Fibroblast of skin of left quadriceps (primary cell): ENCODE measurements around the gene EFEMP1.

ENCODE experiments used
- DNase-seq, 2 experiments: peaks; one replicate each; pipeline ENCODE4 v3.0.0-alpha.2; 2013; ENCODE audit warnings: low read depth in 2 of 2

Gene EFEMP1

GRCh38 chr2:55932843-55933242, 9.3 kb upstream of the EFEMP1 start:
- no peak for DNase-seq

GRCh38 chr2:55931281-55931680, 7.7 kb upstream of the EFEMP1 start:
- no peak for DNase-seq

- peak; percentile 11 to 20 for DNase-seq
Measured at GRCh38 chr2:55929476-55929875, 5.9 kb upstream of the EFEMP1 start.

GRCh38 chr2:55926974-55927373, 3.4 kb upstream of the EFEMP1 start:
- DNase-seq = no peak

GRCh38 chr2:55926246-55926645, 2.7 kb upstream of the EFEMP1 start:
- no peak for DNase-seq

DNA sequence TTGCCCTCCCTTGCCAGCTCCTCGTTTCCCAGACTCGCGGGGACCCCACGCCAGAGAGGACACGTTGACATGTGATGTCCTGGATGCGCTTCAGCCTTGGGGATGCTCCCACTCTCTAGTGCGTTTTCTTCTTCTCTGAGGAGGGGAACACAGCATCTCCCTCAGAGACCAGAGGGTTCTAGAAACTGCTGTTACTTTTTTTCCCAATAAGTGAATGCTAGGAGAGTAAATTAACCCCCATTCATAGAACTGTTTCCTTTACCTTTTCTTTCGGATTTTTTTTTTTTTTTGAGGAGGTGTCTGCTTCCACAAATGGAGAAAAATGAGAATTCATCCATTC, 370 bp upstream of the EFEMP1 start:
- DNase-seq = no peak

DNA sequence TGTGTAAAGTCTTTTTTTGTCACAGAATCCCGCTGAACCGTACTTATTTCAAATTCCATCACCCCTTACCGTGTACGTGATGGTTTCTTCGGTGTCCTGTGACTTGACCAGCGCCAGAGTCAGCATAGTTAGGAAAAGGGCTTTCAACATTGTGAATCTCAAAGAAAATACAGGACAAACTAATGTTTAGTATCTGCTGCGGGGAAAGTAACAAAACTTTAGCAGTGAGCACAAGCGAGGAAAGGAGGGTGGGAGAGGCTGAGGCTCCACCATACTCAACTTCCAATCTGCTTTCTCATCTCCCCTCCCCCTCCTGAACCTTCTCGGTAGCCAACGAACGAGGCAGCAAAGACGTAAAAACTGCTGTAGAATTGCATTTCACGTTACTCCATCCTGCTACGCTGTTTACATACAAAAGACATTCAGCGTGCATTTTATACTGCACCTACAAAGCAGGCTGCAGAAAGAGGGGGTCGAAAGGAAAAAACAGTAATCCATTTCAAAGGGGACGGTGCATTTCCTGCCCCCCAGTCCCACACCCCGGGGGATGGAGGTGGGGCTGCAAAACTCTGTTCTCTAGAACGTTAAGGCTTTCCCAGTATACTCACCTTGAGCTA, 1.2 kb downstream of the EFEMP1 start:
- no peak for DNase-seq

DNA sequence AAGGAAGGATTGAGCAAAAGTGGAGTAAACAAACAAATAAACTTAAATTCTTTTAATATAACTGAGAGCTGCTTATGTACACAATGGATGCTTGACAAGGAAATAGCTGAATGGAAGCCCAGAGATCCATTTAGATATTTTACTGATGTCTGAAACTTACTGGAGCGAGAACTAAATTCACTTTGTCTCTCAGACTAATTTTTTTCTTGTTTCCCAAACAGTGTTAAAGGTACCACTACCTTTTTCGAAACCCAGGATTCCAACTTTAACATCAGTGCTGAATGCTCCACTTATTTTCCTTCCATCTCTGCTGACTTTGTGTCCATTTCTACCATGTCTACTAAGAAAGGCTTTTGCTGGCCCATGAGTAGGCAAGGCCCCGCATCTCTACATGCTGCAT, 4.0 kb downstream of the EFEMP1 start:
- no peak for DNase-seq

DNA sequence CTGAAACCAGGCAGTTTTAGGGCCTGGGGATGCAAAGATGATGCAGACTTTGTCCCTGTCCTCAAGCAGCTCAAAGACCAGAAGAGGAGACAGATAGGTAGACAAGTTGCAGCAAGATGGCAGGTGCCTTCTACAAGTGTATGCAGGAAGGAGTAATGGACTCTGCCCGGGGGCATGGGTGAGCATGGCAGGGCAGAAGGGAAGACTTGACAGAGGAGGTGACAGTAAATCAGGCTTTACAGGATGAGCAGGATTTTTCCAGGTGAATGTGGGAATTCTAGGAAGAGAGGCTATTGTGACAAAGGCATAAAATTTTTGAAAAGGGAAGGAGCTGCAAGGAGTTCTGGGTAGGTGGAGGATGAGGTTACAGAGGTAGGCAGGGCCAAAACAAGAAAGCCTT, 4.7 kb downstream of the EFEMP1 start:
- DNase-seq = no peak

GRCh38 chr2:55917713-55918390, 5.7 kb downstream of the EFEMP1 start:
- DNase-seq = no peak

DNA sequence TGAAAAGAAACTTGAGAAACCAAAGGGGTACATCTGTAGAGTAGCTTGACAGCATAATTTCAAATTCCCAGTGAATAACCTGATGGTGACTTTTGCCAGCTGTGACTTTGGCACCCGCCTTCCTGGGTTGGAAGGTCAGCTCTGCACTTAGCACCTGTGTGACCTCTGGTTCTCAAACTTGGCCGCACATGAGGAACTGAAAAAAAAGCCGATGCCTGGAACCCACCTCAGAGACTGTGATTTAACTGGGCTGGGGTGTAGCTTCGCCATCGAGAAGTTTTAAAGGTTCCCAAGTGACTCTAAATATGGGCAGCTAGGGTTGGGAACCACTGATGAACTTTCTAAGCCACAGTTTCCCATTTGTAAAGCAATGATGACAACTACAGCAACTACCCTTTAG, 6.5 kb downstream of the EFEMP1 start:
- no peak for DNase-seq

DNA sequence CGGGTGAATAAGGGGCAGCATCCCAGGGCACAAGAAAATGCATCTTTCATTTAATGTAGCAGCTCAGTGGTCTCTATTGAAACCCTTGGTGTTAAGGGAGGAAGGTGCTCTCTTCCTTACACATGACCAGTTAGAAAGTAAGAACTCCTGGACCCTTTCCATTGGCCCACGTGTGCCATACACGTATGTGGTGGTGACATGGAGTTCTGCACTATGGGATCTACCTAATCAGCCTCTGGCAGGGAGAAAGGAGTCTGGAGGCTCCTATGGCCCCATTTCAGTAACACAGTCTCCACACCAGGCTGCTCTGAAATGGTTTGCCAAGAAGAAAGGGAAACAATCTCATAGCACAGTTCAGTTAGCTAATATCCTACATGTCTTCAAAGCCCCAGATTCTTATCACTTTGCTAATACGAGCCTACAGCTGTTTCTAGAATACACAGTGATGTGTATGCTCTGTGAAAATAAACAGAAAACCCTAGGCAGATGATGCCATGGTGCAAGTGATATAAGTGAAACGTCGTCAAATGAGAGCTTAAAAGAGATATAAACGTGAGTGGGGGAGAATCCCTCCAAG, 7.0 kb downstream of the EFEMP1 start:
- DNase-seq = no peak

GRCh38 chr2:55914786-55915185, 8.8 kb downstream of the EFEMP1 start:
- no peak for DNase-seq

DNA sequence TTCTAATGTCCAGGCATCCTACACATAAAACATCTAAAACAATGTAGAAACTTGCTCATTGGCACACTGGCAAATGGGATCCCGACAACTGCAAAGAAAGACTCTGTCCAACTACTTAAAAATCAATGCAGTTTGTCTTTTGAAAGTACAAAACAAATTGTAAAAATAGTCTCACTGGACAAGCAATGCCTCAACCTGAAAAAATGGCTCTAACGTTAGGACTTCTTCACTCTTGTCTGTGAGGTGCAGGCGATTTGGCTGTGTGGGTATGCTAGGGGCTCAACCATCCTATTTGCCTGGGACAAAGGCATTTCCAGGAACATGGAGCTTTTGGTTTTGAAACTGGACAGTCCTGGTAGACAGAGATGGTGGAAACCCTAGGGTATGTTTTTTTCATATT, 10.7 kb downstream of the EFEMP1 start:
- DNase-seq = no peak

DNA sequence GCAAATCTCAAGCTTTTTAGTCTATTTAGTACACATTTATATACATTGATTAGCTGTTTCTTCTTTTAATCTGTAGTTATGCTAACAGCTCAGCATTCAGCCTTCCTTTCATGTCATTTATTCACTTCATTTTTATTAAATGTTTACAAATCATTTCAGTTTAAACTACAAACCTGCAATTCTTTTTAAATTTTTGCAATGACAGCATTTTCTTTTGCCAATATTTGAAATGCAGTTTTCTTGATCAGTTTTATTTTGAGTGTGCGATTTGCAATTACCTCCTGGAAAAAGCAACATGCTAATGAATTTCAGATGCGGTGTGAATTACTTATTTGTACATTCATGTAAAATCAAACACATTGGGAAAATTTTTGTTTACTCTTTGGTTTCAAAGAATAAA, 13.5 kb downstream of the EFEMP1 start:
- no peak for DNase-seq

GRCh38 chr2:55907686-55908085, 15.9 kb downstream of the EFEMP1 start:
- DNase-seq = no peak

GRCh38 chr2:55906993-55907392, 16.6 kb downstream of the EFEMP1 start:
- DNase-seq = no peak

GRCh38 chr2:55903727-55904126, 19.9 kb downstream of the EFEMP1 start:
- no peak for DNase-seq

- DNase-seq = no peak
Measured at GRCh38 chr2:55902971-55903370, 20.6 kb downstream of the EFEMP1 start.

- DNase-seq = no peak
Measured at GRCh38 chr2:55902429-55902828, 21.2 kb downstream of the EFEMP1 start.

- DNase-seq = no peak
Measured at GRCh38 chr2:55901941-55902340, 21.6 kb downstream of the EFEMP1 start.

- DNase-seq = no peak
Measured at GRCh38 chr2:55901322-55901721, 22.3 kb downstream of the EFEMP1 start.

GRCh38 chr2:55899881-55900280, 23.7 kb downstream of the EFEMP1 start:
- DNase-seq = peak; percentile 96
